ENCODE data around the gene MYO1B. TPM values are rescaled to one million over a fixed set of nuclear protein-coding genes. Genes with fewer than 3 reads are reported as not detected.

The MYO1B gene
- total and polyA plus RNA-seq, 2 of the 8 experiments (the other 6 are each of a cell fraction or from before 2014, with no cell fraction given): 15.5 to 61.2 TPM

DNA sequence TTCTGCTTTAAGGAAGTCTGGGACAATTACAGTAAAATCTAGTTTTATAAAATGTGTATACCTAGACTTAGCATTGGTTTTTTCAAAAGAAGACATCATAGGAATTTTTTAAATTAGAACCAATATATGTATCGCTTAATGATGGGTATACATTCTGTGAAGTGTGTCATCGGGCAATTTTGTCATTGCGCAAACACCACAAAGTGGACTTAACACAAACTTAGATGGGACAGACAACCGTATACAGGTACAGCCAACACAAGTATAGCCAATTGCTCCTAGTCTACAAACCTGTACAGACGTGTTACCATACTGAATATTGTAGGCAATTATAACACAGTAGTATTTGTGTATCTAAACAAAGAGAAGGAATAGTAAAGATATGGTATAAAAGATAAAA lies 12.7 kb downstream of the MYO1B start (continued):
- TF ChIP-seq, protein P1, sequence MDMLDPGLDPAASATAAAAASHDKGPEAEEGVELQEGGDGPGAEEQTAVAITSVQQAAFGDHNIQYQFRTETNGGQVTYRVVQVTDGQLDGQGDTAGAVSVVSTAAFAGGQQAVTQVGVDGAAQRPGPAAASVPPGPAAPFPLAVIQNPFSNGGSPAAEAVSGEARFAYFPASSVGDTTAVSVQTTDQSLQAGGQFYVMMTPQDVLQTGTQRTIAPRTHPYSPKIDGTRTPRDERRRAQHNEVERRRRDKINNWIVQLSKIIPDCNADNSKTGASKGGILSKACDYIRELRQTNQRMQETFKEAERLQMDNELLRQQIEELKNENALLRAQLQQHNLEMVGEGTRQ (IDR thresholded peaks at IDR 0.05; ENCODE audit: low read length): no peak
- TF ChIP-seq HDAC6 (IDR thresholded peaks at IDR 0.05; ENCODE audit: low read depth, low read length): no peak
- TF ChIP-seq KDM1A (IDR thresholded peaks at IDR 0.05; ENCODE audit: borderline replicate concordance, low read length): no peak
- no peak for TF ChIP-seq POU5F1 (IDR thresholded peaks at IDR 0.05; ENCODE audit: low read depth, low read length)

Measured in H1 (cell line).